Panc1 (cell line): ENCODE measurements around the gene CANT1. TPM values are rescaled to one million over a fixed set of nuclear protein-coding genes. Genes with fewer than 3 reads are reported as not detected.

Source experiments
- ATAC-seq: fragments of 200-7000 bp; cut with Tn5 transposase; 2 replicates; pipeline ENCODE4 v1.9.1; 2020; ENCODE audit warnings: mild to moderate bottlenecking, moderate library complexity
- Bru-seq: library from RNA; stranded (reverse); fragments of 400-500 nt; gene quantifications from one replicate; lab custom pipeline; 2021; lab: Mats Ljungman, UMichigan
- BruChase-seq, 2 experiments: library from RNA; stranded (reverse); fragments of 400-500 nt; gene quantifications; one replicate each; lab custom pipeline; 2021; lab: Mats Ljungman, UMichigan
- BruUV-seq: library from RNA; stranded (reverse); fragments of 400-500 nt; replicated peaks from 2 replicates; lab custom pipeline; 2021; lab: Mats Ljungman, UMichigan
- CTCF ChIA-PET: fragments of 300-600 bp; sonication (Branson Sonifier 250); formaldehyde crosslinking; loops from one replicate; lab custom pipeline; 2022; ENCODE audit warnings: antibody characterized with exemption; lab: Charles Lee
- POLR2A ChIA-PET: fragments of 300-600 bp; sonication (Branson Sonifier 250); formaldehyde crosslinking; loops from one replicate; lab custom pipeline; 2022; ENCODE audit warnings: antibody characterized with exemption; lab: Charles Lee
- DNase-seq: peaks from one replicate; pipeline ENCODE4 v3.0.0-alpha.2; 2010; ENCODE audit warnings: low read depth, low spot score
- H3K27ac ChIP-seq: 2 replicates; pipeline ENCODE4 v1.5.1; 2011; ENCODE audit warnings: mild to moderate bottlenecking, low read length, inconsistent platforms
- H3K27me3 ChIP-seq: fragments of 200-500 bp; sonication (Bioruptor generic); 2 replicates; pipeline ENCODE4 v1.6.0; 2014; ENCODE audit warnings: low read length, inconsistent platforms; ENCODE audit not compliant: control insufficient read depth, insufficient read depth
- H3K36me3 ChIP-seq: fragments of 200-500 bp; sonication (Bioruptor generic); 2 replicates; pipeline ENCODE4 v1.5.1; 2014; ENCODE audit warnings: inconsistent platforms, mild to moderate bottlenecking, low read length, moderate library complexity; ENCODE audit not compliant: control insufficient read depth, insufficient read depth
- H3K4me1 ChIP-seq: 2 replicates; pipeline ENCODE4 v1.5.1; 2011; ENCODE audit warnings: inconsistent platforms, mild to moderate bottlenecking, low read length, moderate library complexity; ENCODE audit not compliant: control insufficient read depth, insufficient read depth
- H3K4me3 ChIP-seq, 2 experiments: 2 replicates each; pipeline ENCODE4 v1.5.1; 2011 to 2012; ENCODE audit warnings: low read depth in 2 of 2, low read length in 2 of 2, mild to moderate bottlenecking in 2 of 2, inconsistent platforms in 1 of 2, moderate library complexity in 1 of 2
- H3K9me3 ChIP-seq: fragments of 200-500 bp; sonication (Bioruptor generic); 2 replicates; pipeline ENCODE4 v1.5.1; 2014; ENCODE audit warnings: low read depth, mild to moderate bottlenecking, inconsistent platforms, low read length, moderate library complexity; ENCODE audit not compliant: control insufficient read depth, insufficient read depth
- POLR2AphosphoS5 ChIP-seq: IDR thresholded peaks from 2 replicates; pipeline ENCODE4 v1.6.1; 2012; ENCODE audit warnings: mild to moderate bottlenecking, low read depth, low read length, moderate library complexity
- SIN3A ChIP-seq: IDR thresholded peaks from 2 replicates; pipeline ENCODE4 v1.6.1; 2012; ENCODE audit warnings: low read depth, mild to moderate bottlenecking, low read length, moderate library complexity, borderline replicate concordance; ENCODE audit not compliant: insufficient read depth
- TCF7L2 ChIP-seq: IDR thresholded peaks from 2 replicates; pipeline ENCODE4 v1.6.1; 2011; ENCODE audit warnings: mild to moderate bottlenecking, low read depth, low read length, inconsistent platforms
- in situ Hi-C: cut with HindIII; loops from 2 replicates; pipeline ENCODE4 v1.10.0; 2016; ENCODE audit warnings: low sequenced_read_pairs, low pct_unique_long_range_greater_than_20kb
- intact Hi-C: fragments of 100-400 bp; cut with micrococcal nuclease; formaldehyde crosslinking; loops from one replicate; pipeline ENCODE4 v1.10.0; 2022; ENCODE audit not compliant: unreplicated experiment
- long read RNA-seq: library from polyadenylated mRNA; unstranded; transcript quantifications from one replicate; pipeline ENCODE4 v2.0.0, GENCODE V29; 2021; ENCODE audit not compliant: unreplicated experiment
- polyA plus RNA-seq: library from polyadenylated mRNA; unstranded; fragments of >200 nt; gene quantifications from one replicate; pipeline ENCODE4 v1.2.1, GENCODE V29; 2012; ENCODE audit warnings: missing spikeins; ENCODE audit not compliant: insufficient read length
- total RNA-seq: library from RNA; stranded (reverse); gene quantifications from one replicate; pipeline ENCODE4 v1.2.1, GENCODE V29; 2021; ENCODE audit not compliant: unreplicated experiment
- TF ChIP-seq, protein P1 (sequence below), 2 experiments: IDR thresholded peaks; 2 replicates each; pipeline ENCODE4 v1.6.1; 2011 to 2012; ENCODE audit warnings: low read depth in 2 of 2, control low read depth in 1 of 2, low read length in 1 of 2, mild to moderate bottlenecking in 1 of 2, moderate library complexity in 1 of 2; ENCODE audit not compliant: insufficient read depth in 1 of 2
- TF ChIP-seq, protein P2 (sequence below): fragments of 450-650 bp; IDR thresholded peaks from 2 replicates; pipeline ENCODE4 v1.5.1; 2017; ENCODE audit warnings: mild to moderate bottlenecking

The CANT1 gene
- total RNA-seq: 160 TPM
- 162 TPM for polyA plus RNA-seq
- Bru-seq, nascent RNA: percentile 79 among the genes with signal in this experiment
- BruChase-seq, experiment 1, labeled RNA remaining after a 2-hour chase: percentile 93 among the genes with signal in this experiment
- percentile 95 among the genes with signal in this experiment for BruChase-seq, experiment 2, labeled RNA remaining after a 6-hour chase
- long read RNA-seq, transcript CANT1-202 (5 exons, 3,252 nt): major isoform, 41 of 148 reads
- long read RNA-seq, transcript CANT1-201 (4 exons, 3,534 nt): minor isoform, 24 of 148 reads
- long read RNA-seq, partial matches to known transcripts: 25 of 148 reads
- long read RNA-seq, other reads (novel, unspliced or antisense): 56 of 148 reads

DNA sequence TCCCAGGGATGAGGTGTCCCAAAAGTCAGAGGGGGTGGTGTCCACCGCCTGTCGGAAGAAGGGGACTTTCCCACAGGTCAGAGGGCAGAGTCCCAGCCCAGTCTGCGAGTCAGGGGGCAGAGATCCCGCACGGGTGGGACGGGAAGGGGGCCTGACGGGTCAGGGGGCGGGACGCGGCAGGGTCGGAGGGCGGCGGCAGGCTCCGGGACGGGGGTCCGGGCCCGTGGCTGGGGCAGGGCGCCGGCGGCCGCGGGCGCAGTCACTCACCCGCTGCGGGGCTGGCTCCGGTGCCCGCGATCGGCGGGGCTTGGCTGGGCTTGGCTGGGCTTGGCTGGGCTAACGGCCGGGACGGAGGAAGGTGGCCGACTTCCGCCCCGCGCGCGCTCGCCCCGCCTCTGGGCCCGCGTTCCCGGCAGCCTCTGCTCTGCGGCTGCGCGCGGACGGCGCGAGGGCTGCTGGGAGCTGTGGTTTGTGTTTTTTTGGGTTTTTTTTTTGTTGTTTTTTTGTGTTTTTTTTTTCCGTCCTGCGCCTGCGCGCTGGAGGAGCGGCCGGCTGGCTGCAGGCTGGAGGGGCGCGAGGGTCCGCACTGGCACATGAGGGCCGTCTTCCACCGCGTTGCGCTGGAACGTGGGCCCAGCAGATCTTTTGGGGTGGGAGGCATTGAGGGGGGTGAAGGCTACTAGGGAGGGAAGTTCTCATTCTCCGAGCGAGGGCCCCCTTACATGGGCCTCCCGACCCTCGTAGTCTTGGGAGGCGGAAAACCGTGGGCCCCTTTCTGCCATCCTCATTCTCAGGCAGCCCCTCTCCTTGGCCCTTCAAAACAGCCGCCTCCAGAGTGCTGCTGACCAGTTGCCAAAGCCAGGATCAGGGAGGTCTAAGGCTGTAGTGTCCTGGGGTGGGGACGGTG lies at the start of gene CANT1:
Gene CANT1, minus strand, starts transcription at position 368 of the 907 bp plus-strand sequence. CDS start 12,142 bp downstream, outside the sequence.
- H3K9me3 ChIP-seq: peaks cover 8% of the 10 kb centered on the region; the same call in 1 of the 2 replicates
- peak within 1 kb of the TSS; percentile 96 for H3K27ac ChIP-seq
- H3K4me3 ChIP-seq: peak within 1 kb of the TSS; percentile 88 to 99
- ChIA-PET CTCF (interaction anchor here (0.5 to 0.6 kb wide), 2 partner anchors 146 to 267 kb away, joined by 3 to 5 read pairs; no protein-coding TSS in a partner anchor), POLR2A (interaction anchor here (0.6 kb wide), 1 partner anchor 31 kb away, joined by 4 read pairs; no protein-coding TSS in a partner anchor)
- H3K27me3 ChIP-seq: no peaks in the 10 kb centered on the region
- intact Hi-C loops: no loop called here
- DNase-seq (no peak), ATAC-seq (peak; percentile 96)
- in situ Hi-C loops: no loop called here
- TF ChIP-seq, protein P1, sequence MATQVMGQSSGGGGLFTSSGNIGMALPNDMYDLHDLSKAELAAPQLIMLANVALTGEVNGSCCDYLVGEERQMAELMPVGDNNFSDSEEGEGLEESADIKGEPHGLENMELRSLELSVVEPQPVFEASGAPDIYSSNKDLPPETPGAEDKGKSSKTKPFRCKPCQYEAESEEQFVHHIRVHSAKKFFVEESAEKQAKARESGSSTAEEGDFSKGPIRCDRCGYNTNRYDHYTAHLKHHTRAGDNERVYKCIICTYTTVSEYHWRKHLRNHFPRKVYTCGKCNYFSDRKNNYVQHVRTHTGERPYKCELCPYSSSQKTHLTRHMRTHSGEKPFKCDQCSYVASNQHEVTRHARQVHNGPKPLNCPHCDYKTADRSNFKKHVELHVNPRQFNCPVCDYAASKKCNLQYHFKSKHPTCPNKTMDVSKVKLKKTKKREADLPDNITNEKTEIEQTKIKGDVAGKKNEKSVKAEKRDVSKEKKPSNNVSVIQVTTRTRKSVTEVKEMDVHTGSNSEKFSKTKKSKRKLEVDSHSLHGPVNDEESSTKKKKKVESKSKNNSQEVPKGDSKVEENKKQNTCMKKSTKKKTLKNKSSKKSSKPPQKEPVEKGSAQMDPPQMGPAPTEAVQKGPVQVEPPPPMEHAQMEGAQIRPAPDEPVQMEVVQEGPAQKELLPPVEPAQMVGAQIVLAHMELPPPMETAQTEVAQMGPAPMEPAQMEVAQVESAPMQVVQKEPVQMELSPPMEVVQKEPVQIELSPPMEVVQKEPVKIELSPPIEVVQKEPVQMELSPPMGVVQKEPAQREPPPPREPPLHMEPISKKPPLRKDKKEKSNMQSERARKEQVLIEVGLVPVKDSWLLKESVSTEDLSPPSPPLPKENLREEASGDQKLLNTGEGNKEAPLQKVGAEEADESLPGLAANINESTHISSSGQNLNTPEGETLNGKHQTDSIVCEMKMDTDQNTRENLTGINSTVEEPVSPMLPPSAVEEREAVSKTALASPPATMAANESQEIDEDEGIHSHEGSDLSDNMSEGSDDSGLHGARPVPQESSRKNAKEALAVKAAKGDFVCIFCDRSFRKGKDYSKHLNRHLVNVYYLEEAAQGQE (IDR thresholded peaks at IDR 0.05; ENCODE audit: insufficient read depth in 1 of 2, low read depth in 2 of 2, low read length in 1 of 2): no peak
- TF ChIP-seq, protein P2, sequence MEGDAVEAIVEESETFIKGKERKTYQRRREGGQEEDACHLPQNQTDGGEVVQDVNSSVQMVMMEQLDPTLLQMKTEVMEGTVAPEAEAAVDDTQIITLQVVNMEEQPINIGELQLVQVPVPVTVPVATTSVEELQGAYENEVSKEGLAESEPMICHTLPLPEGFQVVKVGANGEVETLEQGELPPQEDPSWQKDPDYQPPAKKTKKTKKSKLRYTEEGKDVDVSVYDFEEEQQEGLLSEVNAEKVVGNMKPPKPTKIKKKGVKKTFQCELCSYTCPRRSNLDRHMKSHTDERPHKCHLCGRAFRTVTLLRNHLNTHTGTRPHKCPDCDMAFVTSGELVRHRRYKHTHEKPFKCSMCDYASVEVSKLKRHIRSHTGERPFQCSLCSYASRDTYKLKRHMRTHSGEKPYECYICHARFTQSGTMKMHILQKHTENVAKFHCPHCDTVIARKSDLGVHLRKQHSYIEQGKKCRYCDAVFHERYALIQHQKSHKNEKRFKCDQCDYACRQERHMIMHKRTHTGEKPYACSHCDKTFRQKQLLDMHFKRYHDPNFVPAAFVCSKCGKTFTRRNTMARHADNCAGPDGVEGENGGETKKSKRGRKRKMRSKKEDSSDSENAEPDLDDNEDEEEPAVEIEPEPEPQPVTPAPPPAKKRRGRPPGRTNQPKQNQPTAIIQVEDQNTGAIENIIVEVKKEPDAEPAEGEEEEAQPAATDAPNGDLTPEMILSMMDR: no peak
- TF ChIP-seq TCF7L2: no peak
- peak; percentile 97; the same call in 1 of the 2 replicates for TF ChIP-seq SIN3A
- TF ChIP-seq POLR2AphosphoS5: peak; percentile 81
- no TSS peak for BruUV-seq
- peaks cover 40% of the 10 kb centered on the region for H3K4me1 ChIP-seq
- peaks cover 9% of the 10 kb centered on the region; the same call in 1 of the 2 replicates for H3K36me3 ChIP-seq

DNA sequence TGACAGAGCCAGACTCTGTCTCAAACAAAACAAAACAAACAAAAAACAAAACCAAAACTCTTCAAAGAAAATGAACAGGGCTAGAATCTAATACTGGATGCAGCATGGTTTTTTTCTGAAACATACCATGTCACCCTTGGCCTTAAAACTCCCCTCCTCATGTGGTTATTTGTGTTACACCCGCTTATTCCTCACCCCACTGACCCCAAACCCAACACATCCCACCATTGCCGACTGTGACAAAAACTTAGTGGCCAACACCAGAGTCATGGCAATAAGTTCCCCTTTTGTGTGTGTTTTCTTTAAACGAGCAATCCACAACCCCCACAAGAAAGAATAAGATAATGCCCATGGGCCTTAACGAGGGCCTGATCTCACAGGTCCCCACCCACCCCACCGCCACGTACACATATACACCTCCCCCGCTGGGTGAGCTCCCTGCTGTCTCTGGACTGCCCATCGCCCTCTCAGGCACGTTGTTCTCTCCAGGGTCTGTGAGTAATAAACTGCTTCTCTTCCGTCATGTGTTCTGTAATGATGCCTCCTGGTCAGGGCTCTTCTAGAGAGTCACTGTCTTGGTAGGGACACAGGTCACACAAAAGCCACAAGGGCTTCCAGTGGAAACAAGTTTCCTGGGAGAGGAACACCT lies 48.3 kb upstream of the CANT1 start:
- CTCF ChIA-PET: no interaction called here
- BruUV-seq: no TSS peak
- DNase-seq: no peak
- H3K27me3 ChIP-seq: no peaks in the 10 kb centered on the region
- in situ Hi-C loops (no loop called here), intact Hi-C loops (no loop called here)
- no peak for ATAC-seq
- no peak overlapping the region for H3K27ac ChIP-seq
- H3K4me1 ChIP-seq: no peaks in the 10 kb centered on the region
- no peaks in the 10 kb centered on the region for H3K36me3 ChIP-seq
- H3K4me3 ChIP-seq: no peak overlapping the region
- no peaks in the 10 kb centered on the region for H3K9me3 ChIP-seq
- POLR2A ChIA-PET: interaction anchor here (0.6 kb wide), 1 partner anchor 471 kb away, joined by 3 read pairs; no protein-coding TSS in a partner anchor
- TF ChIP-seq TCF7L2: no peak
- no peak for TF ChIP-seq POLR2AphosphoS5
- TF ChIP-seq, protein P1 (IDR thresholded peaks at IDR 0.05; ENCODE audit: insufficient read depth in 1 of 2, low read depth in 2 of 2, low read length in 1 of 2): no peak
- TF ChIP-seq, protein P2: no peak
- no peak for TF ChIP-seq SIN3A
